Motor neuron (in vitro differentiated cells): ENCODE data around the gene CFAP107. TPM values are rescaled to one million over a fixed set of nuclear protein-coding genes. Genes with fewer than 3 reads are reported as not detected.
"Not testable (repeated sequence)": the region's sequence is repeated elsewhere in the genome, so short reads cannot be mapped to it uniquely, and the experiment has no call there.

Experiments
- ATAC-seq, 8 experiments: fragments of 200-7000 bp; cut with Tn5 transposase; replicated peaks in 6 of 8; 2 replicates each; pipeline ENCODE4 v1.8.0; 2021; ENCODE audit warnings: mild to moderate bottlenecking in 8 of 8, moderate library complexity in 8 of 8
- H3K27ac ChIP-seq, 2 donors: fragments of 250-450 bp; sonication (Bioruptor Pico); 2 replicates each; pipeline ENCODE4 v1.9.0; 2021; ENCODE audit warnings: antibody characterized with exemption in 2 of 2, mild to moderate bottlenecking in 2 of 2, moderate library complexity in 1 of 2
- H3K4me1 ChIP-seq, 2 donors: fragments of 250-450 bp; sonication (Bioruptor Pico); replicated peaks in 1 of 2; 2 replicates each; pipeline ENCODE4 v1.6.1; 2021; ENCODE audit warnings: antibody characterized with exemption in 2 of 2, mild to moderate bottlenecking in 2 of 2, moderate library complexity in 1 of 2
- H3K4me3 ChIP-seq, 5 donors: fragments of 250-450 bp; sonication (Bioruptor Pico); 2 replicates each; pipeline ENCODE4 v1.9.0; 2021; ENCODE audit warnings: antibody characterized with exemption in 5 of 5, mild to moderate bottlenecking in 5 of 5, moderate library complexity in 4 of 5
- WGBS, 10 experiments: fragments of 450-650 bp; shearing (Covaris generic); methylation state at CpG; one replicate each; pipeline ENCODE4 v1.0.0; 2022; 5-methylcytosine and 5-hydroxymethylcytosine counted together
- in situ Hi-C, 9 experiments: fragments of 400-800 bp; cut with MboI; loops; one replicate each; pipeline ENCODE4 v1.15.0; 2021; ENCODE audit warnings: low sequenced_read_pairs in 9 of 9, low pct_unique_long_range_greater_than_20kb in 2 of 9; ENCODE audit not compliant: unreplicated experiment in 9 of 9
- total RNA-seq, 8 experiments: library from RNA; unstranded; fragments of 300-600 nt; gene quantifications; 2 replicates each; pipeline versions ENCODE4 v1.2.3 to v1.2.4, GENCODE V29; 2022

CFAP107 gene, protein sequence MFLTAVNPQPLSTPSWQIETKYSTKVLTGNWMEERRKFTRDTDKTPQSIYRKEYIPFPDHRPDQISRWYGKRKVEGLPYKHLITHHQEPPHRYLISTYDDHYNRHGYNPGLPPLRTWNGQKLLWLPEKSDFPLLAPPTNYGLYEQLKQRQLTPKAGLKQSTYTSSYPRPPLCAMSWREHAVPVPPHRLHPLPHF
- 10 to 100 TPM in 1 of 8 experiments, 1 to 10 TPM in 1, under 1 TPM in 4, not detected in 2; 0.05 to 16.8 (median 0.47) TPM for total RNA-seq

DNA sequence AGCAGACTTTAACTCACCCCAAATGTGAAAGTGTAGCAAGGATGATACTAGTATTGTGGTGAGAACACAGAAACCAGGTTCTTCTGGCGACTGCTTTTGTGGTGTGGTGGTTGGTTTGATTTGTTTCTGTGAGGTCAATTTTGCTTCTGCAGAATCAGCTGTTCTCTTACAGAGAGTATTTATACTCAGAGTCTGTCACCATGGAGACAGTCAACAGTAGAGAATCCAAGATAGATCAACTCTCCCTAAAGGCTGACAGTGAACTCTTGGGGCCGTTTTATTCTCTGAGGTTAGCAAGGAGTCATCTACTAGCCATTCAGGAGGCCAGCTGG, at the start of gene CFAP107:
TSS of gene CFAP107 (plus strand) at position 209 of the 332 bp plus-strand sequence. CDS start 231 bp downstream, outside the sequence.
- ATAC-seq = peak; percentile 45 to 91 (median 70)
- Histone ChIP-seq H3K4me1 (peaks cover 0 to 13% of the 10 kb centered on the region in 2 donors), H3K27ac (peak within 1 kb of the TSS in 1 of 2 donors; percentile 47), H3K4me3 (peak within 1 kb of the TSS in 2 of 5 donors; percentile 14 to 22)
- in situ Hi-C loops = no loop called here
- 0 to 44% (median 20%) methylated on average over 1 to 2 of the region's 2 CpGs; no CpG with 5 or more reads in 1 of the 10 experiments for WGBS, 10 experiments

- in situ Hi-C loops = no loop called here
- Histone ChIP-seq H3K4me1 (no peaks in the 10 kb centered on the region), H3K27ac (no peak overlapping the region), H3K4me3 (no peak overlapping the region)
- ATAC-seq = no peak
- WGBS, 10 experiments = 43 to 88% (median 70%) methylated on average over 1 to 3 of the region's 3 CpGs
These were observed 49.3 kb upstream of the CFAP107 start for GRCh38 chr1:12696658-12697057.

GRCh38 chr1:12697397-12697796, 48.6 kb upstream of the CFAP107 start:
- H3K4me3 ChIP-seq = no peak overlapping the region
- ATAC-seq = peak in 3 of 8 experiments; percentile 83 to 89 (median 87)
- in situ Hi-C loops = no loop called here
- no peak overlapping the region for H3K27ac ChIP-seq
- WGBS, 10 experiments = 0 to 100% (median 77%) methylated on average over 1 to 3 of the region's 3 CpGs
- H3K4me1 ChIP-seq = no peaks in the 10 kb centered on the region

GRCh38 chr1:12703821-12704451, 42.1 kb upstream of the CFAP107 start:
- WGBS, 10 experiments = 5 to 84% (median 68%) methylated on average over 3 to 6 of the region's 6 CpGs; no CpG with 5 or more reads in 2 of the 10 experiments
- Histone ChIP-seq H3K4me1 (no peaks in the 10 kb centered on the region), H3K4me3 (no peak overlapping the region), H3K27ac (no peak overlapping the region)
- ATAC-seq = no peak
- in situ Hi-C loops = no loop called here

DNA sequence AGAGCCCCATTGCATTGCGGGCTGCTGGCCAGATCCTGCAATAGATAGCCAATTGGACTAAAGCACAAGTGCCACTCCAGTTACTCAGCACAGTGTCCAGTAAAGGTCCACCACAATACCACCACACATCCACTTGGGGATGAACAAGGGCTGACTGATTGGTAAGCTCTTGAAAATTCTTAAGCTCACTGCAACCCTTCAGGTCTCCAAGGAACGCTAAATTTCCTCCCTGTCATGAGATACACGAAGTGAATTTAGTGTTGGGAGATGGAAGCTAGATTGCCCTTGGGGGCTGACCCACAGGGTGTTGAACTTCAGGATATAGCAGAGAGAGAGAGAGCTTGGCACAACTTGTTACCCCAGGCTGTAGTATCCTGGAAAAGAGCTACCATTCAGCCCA, 39.9 kb upstream of the CFAP107 start:
- WGBS, 10 experiments = 40 to 92% (median 60%) methylated on average over 1 to 3 of the region's 3 CpGs; no CpG with 5 or more reads in 3 of the 10 experiments
- Histone ChIP-seq H3K4me1 (no peaks in the 10 kb centered on the region), H3K4me3 (no peak overlapping the region), H3K27ac (no peak overlapping the region)
- ATAC-seq = no peak
- in situ Hi-C loops = no loop called here

GRCh38 chr1:12708396-12709090, 37.5 kb upstream of the CFAP107 start:
- in situ Hi-C loops = no loop called here
- ATAC-seq = no peak
- H3K4me3 ChIP-seq = no peak overlapping the region
- WGBS, 10 experiments = 35 to 68% (median 47%) methylated on average over 2 to 4 of the region's 4 CpGs; no CpG with 5 or more reads in 1 of the 10 experiments
- H3K27ac ChIP-seq = no peak overlapping the region
- no peaks in the 10 kb centered on the region for H3K4me1 ChIP-seq

DNA sequence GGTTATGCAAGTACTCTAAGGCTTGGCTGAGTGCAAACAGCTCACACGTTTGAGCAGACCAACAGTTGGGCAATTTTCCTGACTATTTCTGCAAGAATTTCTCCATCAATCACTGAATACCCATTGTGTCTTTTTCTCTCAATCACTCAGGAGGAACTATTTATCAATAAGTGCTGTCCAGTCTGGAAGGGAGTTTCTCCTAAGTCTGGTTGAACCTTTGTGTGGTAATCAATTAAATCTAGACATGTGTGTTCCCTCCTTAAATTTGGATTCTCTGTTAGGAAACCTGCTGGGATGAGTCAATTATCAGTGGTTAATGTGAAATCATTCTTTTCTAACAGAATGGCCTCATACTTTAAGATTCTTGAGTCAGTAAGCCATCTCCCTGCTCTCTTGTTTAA, 36.9 kb upstream of the CFAP107 start:
- H3K4me3 ChIP-seq = no peak overlapping the region
- ATAC-seq = no peak
- WGBS, 10 experiments = 0 to 50% (median 29%) methylated on average over 1 of the region's 1 CpG; no CpG with 5 or more reads in 3 of the 10 experiments
- H3K27ac ChIP-seq = no peak overlapping the region
- in situ Hi-C loops = no loop called here
- no peaks in the 10 kb centered on the region for H3K4me1 ChIP-seq

- WGBS, 10 experiments = 20 to 92% (median 53%) methylated on average over 1 to 3 of the region's 3 CpGs; no CpG with 5 or more reads in 3 of the 10 experiments
- no peak overlapping the region for H3K27ac ChIP-seq
- in situ Hi-C loops = no loop called here
- ATAC-seq = no peak
- H3K4me3 ChIP-seq = no peak overlapping the region
- H3K4me1 ChIP-seq = no peaks in the 10 kb centered on the region
These were observed 36.3 kb upstream of the CFAP107 start for GRCh38 chr1:12709696-12710095.

GRCh38 chr1:12711536-12711935, 34.5 kb upstream of the CFAP107 start:
- Histone ChIP-seq H3K4me1 (no peaks in the 10 kb centered on the region), H3K27ac (no peak overlapping the region), H3K4me3 (no peak overlapping the region)
- in situ Hi-C loops = no loop called here
- WGBS, 10 experiments = 13 to 66% (median 54%) methylated on average over 2 to 3 of the region's 3 CpGs; no CpG with 5 or more reads in 1 of the 10 experiments
- no peak for ATAC-seq

GRCh38 chr1:12712076-12712475, 33.9 kb upstream of the CFAP107 start:
- Histone ChIP-seq H3K4me1 (no peaks in the 10 kb centered on the region), H3K27ac (no peak overlapping the region), H3K4me3 (no peak overlapping the region)
- WGBS, 10 experiments = 60 to 100% (median 80%) methylated on average over 1 of the region's 1 CpG; no CpG with 5 or more reads in 4 of the 10 experiments
- in situ Hi-C loops = no loop called here
- no peak for ATAC-seq

DNA sequence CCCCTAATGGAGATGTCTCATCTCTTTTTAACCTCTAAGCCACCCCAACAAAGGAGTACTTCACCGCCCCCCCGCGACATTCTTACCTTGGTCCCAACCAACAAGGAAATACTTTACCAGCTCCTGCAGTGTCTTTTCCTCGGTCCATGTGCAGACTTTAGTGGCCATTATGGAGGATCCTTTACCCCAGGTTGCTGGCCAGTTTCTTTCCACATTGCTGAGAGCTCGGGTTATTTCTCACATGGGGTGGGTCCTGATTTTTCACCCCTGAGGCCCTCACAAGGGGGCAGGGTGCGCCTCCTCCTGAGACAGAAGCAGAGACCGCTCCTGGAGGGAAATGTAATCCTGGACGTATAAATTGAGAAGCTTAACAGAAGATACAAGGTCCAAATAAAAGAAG, 33.1 kb upstream of the CFAP107 start:
- no peak overlapping the region for H3K27ac ChIP-seq
- no peak overlapping the region for H3K4me3 ChIP-seq
- ATAC-seq = no peak
- 58 to 100% (median 74%) methylated on average over 1 to 8 of the region's 8 CpGs for whole genome bisulfite sequencing, 10 experiments
- H3K4me1 ChIP-seq = no peaks in the 10 kb centered on the region
- in situ Hi-C loops = no loop called here

GRCh38 chr1:12713651-12714050, 32.3 kb upstream of the CFAP107 start:
- H3K27ac ChIP-seq, ATAC-seq, H3K4me3 ChIP-seq, H3K4me1 ChIP-seq, in situ Hi-C loops: not testable (repeated sequence)
- WGBS, 10 experiments = 27 to 100% (median 86%) methylated on average over 1 to 3 of the region's 5 CpGs; no CpG with 5 or more reads in 2 of the 10 experiments

- no peak overlapping the region for H3K4me3 ChIP-seq
- ATAC-seq = no peak
- in situ Hi-C loops = no loop called here
- H3K27ac ChIP-seq = no peak overlapping the region
- 0 to 100% (median 65%) methylated on average over 1 to 3 of the region's 3 CpGs for WGBS, 10 experiments
- no peaks in the 10 kb centered on the region for H3K4me1 ChIP-seq
These were observed 31.1 kb upstream of the CFAP107 start for GRCh38 chr1:12714710-12715475.
